HepG2 (cell line): ENCODE measurements around the gene CHRNA5.

ENCODE experiments used
- BCL6 ChIP-seq: IDR thresholded peaks from 2 replicates; pipeline ENCODE4 v1.6.1; 2016; ENCODE audit warnings: missing genetic modification reagents, missing compliant biosample characterization
- POLR2A ChIP-seq, 2 experiments: IDR thresholded peaks; 2 replicates each; pipeline ENCODE4 v1.6.1; 2011; ENCODE audit warnings: low read depth in 2 of 2, low read length in 2 of 2, mild to moderate bottlenecking in 1 of 2, moderate library complexity in 1 of 2; ENCODE audit not compliant: insufficient read depth in 1 of 2

GRCh38 chr15:78564743-78565096 is 600 bp upstream of the CHRNA5 start:
- no peak for TF ChIP-seq POLR2A (IDR thresholded peaks at IDR 0.05; ENCODE audit: insufficient read depth in 1 of 2, low read depth in 2 of 2, low read length in 2 of 2)
- TF ChIP-seq BCL6 (CRISPR knock-in tag): no peak
